Cardiac ventricle fibroblast (primary cell): ENCODE data around the gene ST14. TPM values are rescaled to one million over a fixed set of nuclear protein-coding genes. Genes with fewer than 3 reads are reported as not detected.

Source experiments
- total RNA-seq: library from RNA; depleted of rRNA; stranded (reverse); fragments of >200 nt; gene quantifications from 2 replicates; pipeline ENCODE4 v1.2.3, GENCODE V29; 2015

ST14 gene
- total RNA-seq: not detected in 2 replicates

GRCh38 chr11:130159657-130160497 is at the start of gene ST14:
Gene ST14 (plus strand): TSS chr11:130159782. CDS start chr11:130159980, 198 bp downstream.

Other genes starting within 250 kb of the ST14 start
- gene PRDM10, start 156.9 kb upstream of the ST14 start, total RNA-seq: 3.4 and 4.0 TPM in 2 replicates
- gene APLP2, start 89.9 kb upstream of the ST14 start, total RNA-seq: 503 and 525 TPM in 2 replicates
- gene ZBTB44, start 155.1 kb downstream of the ST14 start, total RNA-seq: 18.9 and 25.0 TPM in 2 replicates